ENCODE measurements around the gene IFRD1. TPM values are rescaled to one million over a fixed set of nuclear protein-coding genes. Genes with fewer than 3 reads are reported as not detected.

IFRD1 gene
- total RNA-seq, 4 donors from 2014 or later = 85.2 to 116 (median 102) TPM

DNA sequence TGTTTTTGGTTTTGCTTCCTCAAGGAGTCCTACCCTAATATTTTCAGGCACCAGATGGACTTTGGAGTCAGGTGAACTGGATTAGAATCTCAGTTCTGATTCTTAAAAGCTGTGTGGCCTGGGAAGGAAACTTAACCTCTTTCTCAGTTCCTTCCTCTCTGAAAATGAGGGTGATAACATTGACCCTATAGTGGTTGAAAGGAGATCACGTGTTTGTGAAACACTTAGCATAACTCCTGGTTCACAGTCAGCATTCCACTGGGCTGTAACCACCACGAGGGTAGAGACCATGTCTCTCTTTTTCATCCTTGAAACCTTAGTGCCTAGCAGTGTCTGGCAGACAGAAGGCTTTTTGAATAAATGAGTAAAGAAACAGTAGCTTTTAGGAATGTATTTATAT, 47.2 kb downstream of the IFRD1 start:
- peaks cover 0 to 25% (median 6%) of the 10 kb centered on the region in 4 donors for H3K4me1 ChIP-seq
- no peak for DNase-seq (ENCODE audit: low spot score in 2 of 2)
- no peak overlapping the region for H3K4me3 ChIP-seq
- H3K27ac ChIP-seq = peak overlapping the region in 2 of 4 donors; percentile 61 to 70
- no peaks in the 10 kb centered on the region for H3K9me3 ChIP-seq
- H3K36me3 ChIP-seq = no peaks in the 10 kb centered on the region
- TF ChIP-seq POLR2A (IDR thresholded peaks at IDR 0.05) = no peak
- TF ChIP-seq, protein P1, sequence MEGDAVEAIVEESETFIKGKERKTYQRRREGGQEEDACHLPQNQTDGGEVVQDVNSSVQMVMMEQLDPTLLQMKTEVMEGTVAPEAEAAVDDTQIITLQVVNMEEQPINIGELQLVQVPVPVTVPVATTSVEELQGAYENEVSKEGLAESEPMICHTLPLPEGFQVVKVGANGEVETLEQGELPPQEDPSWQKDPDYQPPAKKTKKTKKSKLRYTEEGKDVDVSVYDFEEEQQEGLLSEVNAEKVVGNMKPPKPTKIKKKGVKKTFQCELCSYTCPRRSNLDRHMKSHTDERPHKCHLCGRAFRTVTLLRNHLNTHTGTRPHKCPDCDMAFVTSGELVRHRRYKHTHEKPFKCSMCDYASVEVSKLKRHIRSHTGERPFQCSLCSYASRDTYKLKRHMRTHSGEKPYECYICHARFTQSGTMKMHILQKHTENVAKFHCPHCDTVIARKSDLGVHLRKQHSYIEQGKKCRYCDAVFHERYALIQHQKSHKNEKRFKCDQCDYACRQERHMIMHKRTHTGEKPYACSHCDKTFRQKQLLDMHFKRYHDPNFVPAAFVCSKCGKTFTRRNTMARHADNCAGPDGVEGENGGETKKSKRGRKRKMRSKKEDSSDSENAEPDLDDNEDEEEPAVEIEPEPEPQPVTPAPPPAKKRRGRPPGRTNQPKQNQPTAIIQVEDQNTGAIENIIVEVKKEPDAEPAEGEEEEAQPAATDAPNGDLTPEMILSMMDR (IDR thresholded peaks at IDR 0.05) = no peak
- no peak for TF ChIP-seq EP300 (IDR thresholded peaks at IDR 0.05)
- WGBS, 2 donors = 36 to 45% methylated on average over 2 of the region's 2 CpGs
- H3K27me3 ChIP-seq = no peaks in the 10 kb centered on the region

DNA sequence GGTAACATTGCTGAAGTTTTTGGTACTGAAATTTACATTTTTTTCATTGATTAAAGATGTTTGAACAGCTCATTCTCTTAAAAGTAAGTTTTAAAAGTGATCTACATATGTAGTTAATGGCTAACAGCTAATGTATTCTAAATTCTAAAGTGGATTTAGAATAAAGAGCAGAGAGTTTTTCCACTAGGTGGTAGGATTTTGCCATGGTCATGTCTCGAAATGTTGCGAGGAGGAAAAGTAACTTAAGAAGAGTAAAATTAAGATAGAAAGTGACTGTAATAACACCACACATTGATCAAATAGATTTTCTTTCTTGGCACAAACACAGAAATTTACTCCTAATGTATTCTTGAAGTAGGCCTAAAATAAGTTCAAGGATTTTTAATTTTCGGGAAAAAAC, 50.4 kb downstream of the IFRD1 start:
- WGBS, 2 donors = 87 to 94% methylated on average over 3 of the region's 3 CpGs
- no peak overlapping the region for H3K4me3 ChIP-seq
- TF ChIP-seq, protein P1 (IDR thresholded peaks at IDR 0.05) = no peak
- TF ChIP-seq EP300 (IDR thresholded peaks at IDR 0.05) = no peak
- TF ChIP-seq POLR2A (IDR thresholded peaks at IDR 0.05) = no peak
- H3K27me3 ChIP-seq = no peaks in the 10 kb centered on the region
- no peak for DNase-seq (ENCODE audit: low spot score in 2 of 2)
- H3K4me1 ChIP-seq = peaks cover 0 to 18% (median 0%) of the 10 kb centered on the region in 4 donors
- no peaks in the 10 kb centered on the region for H3K9me3 ChIP-seq
- no peak overlapping the region for H3K27ac ChIP-seq
- no peaks in the 10 kb centered on the region for H3K36me3 ChIP-seq

DNA sequence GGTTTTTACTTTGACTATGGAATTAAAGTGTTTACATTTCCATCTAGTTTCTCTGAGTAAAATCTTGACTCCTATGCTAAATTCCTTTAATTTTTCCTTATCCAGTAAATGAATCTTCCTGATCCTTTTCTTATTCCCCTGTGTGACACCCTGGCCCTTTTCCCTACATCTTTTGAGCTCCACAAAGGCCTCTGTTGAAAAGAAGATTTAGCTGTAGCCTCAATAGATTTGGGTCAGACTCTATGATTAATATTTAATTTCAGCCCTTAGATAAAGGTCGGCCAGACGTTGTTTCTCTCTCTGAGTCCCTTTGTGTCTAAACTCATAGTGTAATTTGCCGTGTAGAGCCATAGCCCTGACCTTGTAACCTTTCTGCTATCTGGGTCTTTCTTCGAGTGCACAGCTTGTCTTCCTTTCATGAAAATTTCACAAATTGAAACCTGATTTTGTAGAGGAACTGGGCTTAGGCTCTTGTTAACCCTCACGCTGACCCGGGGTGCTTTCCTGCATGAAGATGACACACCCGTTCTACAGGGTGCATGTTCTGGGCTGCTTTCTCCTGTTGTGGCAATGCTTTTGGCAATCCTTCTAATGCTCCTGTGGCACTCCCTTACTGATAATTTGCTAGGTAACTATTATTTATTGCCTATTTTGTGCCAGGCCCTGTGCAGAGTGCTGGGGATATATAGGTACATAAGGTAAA, 51.7 kb downstream of the IFRD1 start:
- Histone ChIP-seq H3K9me3 (no peaks in the 10 kb centered on the region), H3K4me3 (no peak overlapping the region), H3K27ac (no peak overlapping the region), H3K36me3 (no peaks in the 10 kb centered on the region), H3K27me3 (no peaks in the 10 kb centered on the region), H3K4me1 (peaks cover 0 to 16% (median 0%) of the 10 kb centered on the region in 4 donors)
- DNase-seq (ENCODE audit: low spot score in 2 of 2) = no peak
- 46 to 47% methylated on average over 7 of the region's 7 CpGs for WGBS, 2 donors
- TF ChIP-seq, protein P1 (IDR thresholded peaks at IDR 0.05) = no peak
- TF ChIP-seq EP300 (IDR thresholded peaks at IDR 0.05) (no peak), POLR2A (IDR thresholded peaks at IDR 0.05) (no peak)

DNA sequence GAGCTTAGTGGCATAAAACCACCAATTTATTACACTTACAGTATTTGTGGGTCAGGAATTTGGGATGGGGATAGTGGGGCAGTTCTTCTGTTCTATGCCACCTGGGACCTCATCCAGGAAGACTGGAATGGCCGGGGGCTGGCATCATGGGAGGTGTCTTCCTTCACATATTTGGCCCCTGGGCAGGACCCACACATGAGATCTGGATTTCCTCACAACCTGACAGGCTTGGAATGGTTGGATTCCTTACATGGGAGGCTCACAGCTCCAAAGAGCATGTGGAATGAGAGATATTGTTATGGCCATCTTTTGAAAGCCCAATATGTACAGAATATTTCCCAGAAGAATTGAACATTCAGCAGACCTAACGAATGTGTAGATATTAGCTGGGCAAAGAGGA, 52.4 kb downstream of the IFRD1 start:
- TF ChIP-seq, protein P1 (IDR thresholded peaks at IDR 0.05) = no peak
- TF ChIP-seq POLR2A (IDR thresholded peaks at IDR 0.05) (no peak), EP300 (IDR thresholded peaks at IDR 0.05) (no peak)
- no peaks in the 10 kb centered on the region for H3K9me3 ChIP-seq
- no peak overlapping the region for H3K27ac ChIP-seq
- 88 to 92% methylated on average over 2 of the region's 2 CpGs for WGBS, 2 donors
- H3K4me1 ChIP-seq = peaks cover 0 to 12% (median 0%) of the 10 kb centered on the region in 4 donors
- no peak overlapping the region for H3K4me3 ChIP-seq
- DNase-seq (ENCODE audit: low spot score in 2 of 2) = no peak
- H3K36me3 ChIP-seq = no peaks in the 10 kb centered on the region
- H3K27me3 ChIP-seq = no peaks in the 10 kb centered on the region

DNA sequence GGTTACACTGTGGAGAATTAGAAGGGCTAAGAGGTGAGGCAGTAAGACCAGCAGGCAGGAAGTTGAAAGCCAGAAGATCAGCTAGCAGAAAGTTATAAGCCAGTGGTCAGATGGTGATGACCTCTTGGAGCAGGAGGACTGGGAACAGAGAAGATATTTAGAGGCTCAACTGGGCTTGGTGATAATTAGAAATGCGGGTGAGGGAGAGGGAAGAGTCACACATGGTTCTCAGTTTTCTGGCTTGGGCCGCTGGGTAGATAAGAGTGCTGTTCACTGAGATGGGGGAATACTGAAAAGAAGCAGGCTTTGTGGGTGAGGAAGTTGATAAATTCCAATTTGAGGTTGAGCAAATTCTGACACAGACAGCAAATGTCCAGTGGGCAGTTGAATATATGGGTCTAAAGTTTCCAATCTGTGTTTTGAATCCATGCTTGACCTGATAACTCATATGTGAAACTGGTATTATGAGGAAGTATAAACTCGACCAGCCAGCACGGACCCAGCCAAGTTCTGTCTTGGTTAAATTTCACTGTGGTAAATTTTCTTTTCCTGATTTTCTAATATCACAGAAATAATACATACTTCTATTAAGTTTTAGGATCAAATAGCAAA, 53.2 kb downstream of the IFRD1 start:
- TF ChIP-seq POLR2A (IDR thresholded peaks at IDR 0.05) (no peak), EP300 (IDR thresholded peaks at IDR 0.05) (no peak)
- no peak overlapping the region for H3K27ac ChIP-seq
- H3K4me1 ChIP-seq = peaks cover 0 to 12% (median 0%) of the 10 kb centered on the region in 4 donors
- H3K4me3 ChIP-seq = no peak overlapping the region
- no peaks in the 10 kb centered on the region for H3K36me3 ChIP-seq
- no peaks in the 10 kb centered on the region for H3K9me3 ChIP-seq
- DNase-seq (ENCODE audit: low spot score in 2 of 2) = no peak
- WGBS, 2 donors = 60 to 68% methylated on average over 4 of the region's 4 CpGs
- H3K27me3 ChIP-seq = no peaks in the 10 kb centered on the region
